Gastrocnemius medialis (tissue), 4 donors: ENCODE data around the gene FNDC3B.

Experiments
- CTCF ChIP-seq, 5 experiments: fragments of 450-650 bp in 3 of 5; fragments of 200-600 bp in 2 of 5; sonication (generic) in 2 of 5; IDR thresholded peaks in 4 of 5; conservative IDR thresholded peaks in 1 of 5; 1 replicate in 4 of 5; 2 replicates in 1 of 5; pipeline ENCODE4 v1.5.1; 2016 to 2019; ENCODE audit warnings: antibody characterized with exemption in 5 of 5, mild to moderate bottlenecking in 3 of 5, moderate library complexity in 3 of 5
- POLR2A ChIP-seq, 2 donors: fragments of 450-650 bp; IDR thresholded peaks; one replicate each; pipeline ENCODE4 v1.6.1; 2017; ENCODE audit warnings: antibody characterized with exemption in 2 of 2, mild to moderate bottlenecking in 2 of 2, moderate library complexity in 2 of 2

GRCh38 chr3:172325461-172325860 is 286.1 kb downstream of the FNDC3B start:
- no peak for TF ChIP-seq CTCF (IDR thresholded peaks at IDR 0.05 in 4 of 5, conservative IDR thresholded peaks at IDR 0.05 in 1 of 5)
- TF ChIP-seq POLR2A (IDR thresholded peaks at IDR 0.05) = no peak
